Endothelial cell of umbilical vein (primary cell): ENCODE results near the gene RGS7.

Experiments used
- POLR2A ChIP-seq: IDR thresholded peaks from 2 replicates; pipeline ENCODE4 v1.6.1; 2012; ENCODE audit warnings: low read depth, mild to moderate bottlenecking, control low read depth, low read length
- POLR2AphosphoS5 ChIP-seq: IDR thresholded peaks from 2 replicates; pipeline ENCODE4 v1.6.1; 2012; ENCODE audit warnings: low read depth, mild to moderate bottlenecking, control low read depth, low read length, moderate library complexity; ENCODE audit not compliant: insufficient read depth
- TF ChIP-seq, protein P1 (sequence below), 2 donors: IDR thresholded peaks; 1 replicate in 1 of 2; 2 replicates in 1 of 2; pipeline ENCODE4 v1.5.1; 2011; ENCODE audit warnings: low read length in 2 of 2, mild to moderate bottlenecking in 2 of 2, moderate library complexity in 2 of 2, control low read depth in 1 of 2, inconsistent platforms in 1 of 2, low read depth in 1 of 2; ENCODE audit not compliant: insufficient read depth in 1 of 2; ENCODE audit errors: extremely low read depth in 1 of 2

DNA sequence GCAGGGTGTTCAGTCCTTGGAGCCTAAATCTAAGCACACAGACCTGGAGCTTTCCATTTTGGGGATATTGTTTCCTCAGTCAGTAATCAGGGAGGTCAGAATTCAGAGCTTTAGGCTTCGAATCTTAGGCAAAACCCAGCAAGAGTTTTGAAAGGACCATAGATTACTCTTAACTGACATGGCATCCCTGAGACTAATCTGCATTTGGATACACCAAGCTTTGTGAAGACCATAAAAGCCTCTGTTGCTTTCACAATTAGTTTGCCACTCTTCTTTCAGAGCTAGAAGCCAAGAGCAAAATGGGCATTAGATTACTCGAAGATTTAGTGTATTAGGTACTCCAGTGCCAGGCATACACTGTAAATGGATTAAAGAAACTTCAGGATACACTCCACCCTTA is 613.3 kb downstream of the RGS7 start:
- TF ChIP-seq, protein P1, sequence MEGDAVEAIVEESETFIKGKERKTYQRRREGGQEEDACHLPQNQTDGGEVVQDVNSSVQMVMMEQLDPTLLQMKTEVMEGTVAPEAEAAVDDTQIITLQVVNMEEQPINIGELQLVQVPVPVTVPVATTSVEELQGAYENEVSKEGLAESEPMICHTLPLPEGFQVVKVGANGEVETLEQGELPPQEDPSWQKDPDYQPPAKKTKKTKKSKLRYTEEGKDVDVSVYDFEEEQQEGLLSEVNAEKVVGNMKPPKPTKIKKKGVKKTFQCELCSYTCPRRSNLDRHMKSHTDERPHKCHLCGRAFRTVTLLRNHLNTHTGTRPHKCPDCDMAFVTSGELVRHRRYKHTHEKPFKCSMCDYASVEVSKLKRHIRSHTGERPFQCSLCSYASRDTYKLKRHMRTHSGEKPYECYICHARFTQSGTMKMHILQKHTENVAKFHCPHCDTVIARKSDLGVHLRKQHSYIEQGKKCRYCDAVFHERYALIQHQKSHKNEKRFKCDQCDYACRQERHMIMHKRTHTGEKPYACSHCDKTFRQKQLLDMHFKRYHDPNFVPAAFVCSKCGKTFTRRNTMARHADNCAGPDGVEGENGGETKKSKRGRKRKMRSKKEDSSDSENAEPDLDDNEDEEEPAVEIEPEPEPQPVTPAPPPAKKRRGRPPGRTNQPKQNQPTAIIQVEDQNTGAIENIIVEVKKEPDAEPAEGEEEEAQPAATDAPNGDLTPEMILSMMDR (IDR thresholded peaks at IDR 0.05; ENCODE audit: extremely low read depth in 1 of 2, insufficient read depth in 1 of 2, low read depth in 1 of 2, low read length in 2 of 2), result no peak
- no peak for TF ChIP-seq POLR2AphosphoS5
- TF ChIP-seq POLR2A, result no peak
